Activated naive CD8-positive, alpha-beta T cell (primary cell): Measurements from ENCODE around the gene PTCH1.

Experiments
- H3K27ac Mint-ChIP-seq: one replicate; pipeline ENCODE4 v1.8.0; 2021; ENCODE audit warnings: mixed read lengths
- H3K27me3 Mint-ChIP-seq: one replicate; pipeline ENCODE4 v1.8.0; 2021; ENCODE audit warnings: mixed read lengths
- H3K36me3 Mint-ChIP-seq: one replicate; pipeline ENCODE4 v1.8.0; 2021; ENCODE audit warnings: mixed read lengths
- H3K4me1 Mint-ChIP-seq: one replicate; pipeline ENCODE4 v1.8.0; 2021; ENCODE audit warnings: low read depth, mixed read lengths
- H3K4me3 Mint-ChIP-seq: one replicate; pipeline ENCODE4 v1.8.0; 2021; ENCODE audit warnings: mild to moderate bottlenecking, mixed read lengths
- H3K9me3 Mint-ChIP-seq: one replicate; pipeline ENCODE4 v1.8.0; 2021; ENCODE audit warnings: low read depth, mixed read lengths

PTCH1 gene

GRCh38 chr9:95495529-95495928, 21.2 kb downstream of the PTCH1 start:
- Mint-ChIP-seq H3K36me3 (no peaks in the 10 kb centered on the region), H3K27ac (no peak overlapping the region), H3K4me3 (peak overlapping the region; percentile 88)

GRCh38 chr9:95494416-95495371, 22.1 kb downstream of the PTCH1 start:
- Mint-ChIP-seq H3K36me3 (no peaks in the 10 kb centered on the region), H3K27ac (peak overlapping the region; percentile 91), H3K9me3 (no peaks in the 10 kb centered on the region), H3K27me3 (no peaks in the 10 kb centered on the region), H3K4me1 (peaks cover 83% of the 10 kb centered on the region), H3K4me3 (peak overlapping the region; percentile 88)

More at GRCh38 chr9:95495529-95495928, 21.2 kb downstream of the PTCH1 start:
- Mint-ChIP-seq H3K4me1 (peaks cover 88% of the 10 kb centered on the region), H3K9me3 (no peaks in the 10 kb centered on the region), H3K27me3 (no peaks in the 10 kb centered on the region)

GRCh38 chr9:95494022-95494415, 22.8 kb downstream of the PTCH1 start:
- Mint-ChIP-seq H3K4me3 (peak overlapping the region; percentile 88), H3K27me3 (no peaks in the 10 kb centered on the region), H3K9me3 (no peaks in the 10 kb centered on the region), H3K4me1 (peaks cover 80% of the 10 kb centered on the region), H3K27ac (peak overlapping the region; percentile 91), H3K36me3 (no peaks in the 10 kb centered on the region)

GRCh38 chr9:95493402-95493801, 23.4 kb downstream of the PTCH1 start:
- Mint-ChIP-seq H3K4me1 (peaks cover 77% of the 10 kb centered on the region), H3K27me3 (no peaks in the 10 kb centered on the region), H3K9me3 (no peaks in the 10 kb centered on the region), H3K36me3 (no peaks in the 10 kb centered on the region), H3K27ac (no peak overlapping the region), H3K4me3 (peak overlapping the region; percentile 88)

GRCh38 chr9:95491543-95492320, 25.0 kb downstream of the PTCH1 start:
- Mint-ChIP-seq H3K4me1 (peaks cover 68% of the 10 kb centered on the region), H3K36me3 (no peaks in the 10 kb centered on the region), H3K27me3 (no peaks in the 10 kb centered on the region), H3K4me3 (no peak overlapping the region), H3K9me3 (no peaks in the 10 kb centered on the region), H3K27ac (peak overlapping the region; percentile 16)

- H3K27ac Mint-ChIP-seq = no peak overlapping the region
- peaks cover 54% of the 10 kb centered on the region for H3K4me1 Mint-ChIP-seq
- no peaks in the 10 kb centered on the region for H3K27me3 Mint-ChIP-seq
- H3K36me3 Mint-ChIP-seq = no peaks in the 10 kb centered on the region
- no peak overlapping the region for H3K4me3 Mint-ChIP-seq
- H3K9me3 Mint-ChIP-seq = no peaks in the 10 kb centered on the region
These were observed 27.8 kb downstream of the PTCH1 start for GRCh38 chr9:95488954-95489353.

- Mint-ChIP-seq H3K27ac (no peak overlapping the region), H3K36me3 (peaks cover under 1% of the 10 kb centered on the region), H3K4me3 (no peak overlapping the region), H3K9me3 (no peaks in the 10 kb centered on the region), H3K27me3 (no peaks in the 10 kb centered on the region), H3K4me1 (peaks cover 38% of the 10 kb centered on the region)
These were observed 30.5 kb downstream of the PTCH1 start for GRCh38 chr9:95486318-95486717.

- Mint-ChIP-seq H3K4me1 (peaks cover 36% of the 10 kb centered on the region), H3K9me3 (no peaks in the 10 kb centered on the region), H3K27me3 (no peaks in the 10 kb centered on the region)
These were observed 32.5 kb downstream of the PTCH1 start for GRCh38 chr9:95484225-95484624.

GRCh38 chr9:95483431-95483830, 33.3 kb downstream of the PTCH1 start:
- peaks cover 13% of the 10 kb centered on the region for H3K36me3 Mint-ChIP-seq
- H3K27me3 Mint-ChIP-seq = no peaks in the 10 kb centered on the region
- no peak overlapping the region for H3K4me3 Mint-ChIP-seq
- no peaks in the 10 kb centered on the region for H3K9me3 Mint-ChIP-seq
- peaks cover 33% of the 10 kb centered on the region for H3K4me1 Mint-ChIP-seq
- no peak overlapping the region for H3K27ac Mint-ChIP-seq

More at GRCh38 chr9:95484225-95484624, 32.5 kb downstream of the PTCH1 start:
- no peak overlapping the region for H3K4me3 Mint-ChIP-seq
- peaks cover 13% of the 10 kb centered on the region for H3K36me3 Mint-ChIP-seq
- no peak overlapping the region for H3K27ac Mint-ChIP-seq

- H3K27me3 Mint-ChIP-seq = no peaks in the 10 kb centered on the region
- no peak overlapping the region for H3K27ac Mint-ChIP-seq
- peaks cover 15% of the 10 kb centered on the region for H3K36me3 Mint-ChIP-seq
- H3K4me1 Mint-ChIP-seq = peaks cover 32% of the 10 kb centered on the region
- no peak overlapping the region for H3K4me3 Mint-ChIP-seq
- H3K9me3 Mint-ChIP-seq = no peaks in the 10 kb centered on the region
These were observed 34.1 kb downstream of the PTCH1 start for GRCh38 chr9:95482621-95483020.

- peaks cover 20% of the 10 kb centered on the region for H3K4me1 Mint-ChIP-seq
- peaks cover 19% of the 10 kb centered on the region for H3K36me3 Mint-ChIP-seq
- H3K27ac Mint-ChIP-seq = no peak overlapping the region
- no peaks in the 10 kb centered on the region for H3K9me3 Mint-ChIP-seq
- no peak overlapping the region for H3K4me3 Mint-ChIP-seq
- no peaks in the 10 kb centered on the region for H3K27me3 Mint-ChIP-seq
These were observed 35.8 kb downstream of the PTCH1 start for GRCh38 chr9:95481000-95481399.

GRCh38 chr9:95480346-95480745, 36.4 kb downstream of the PTCH1 start:
- peaks cover 16% of the 10 kb centered on the region for H3K4me1 Mint-ChIP-seq
- H3K4me3 Mint-ChIP-seq = no peak overlapping the region
- H3K9me3 Mint-ChIP-seq = no peaks in the 10 kb centered on the region
- H3K27ac Mint-ChIP-seq = no peak overlapping the region
- H3K36me3 Mint-ChIP-seq = peaks cover 20% of the 10 kb centered on the region
- H3K27me3 Mint-ChIP-seq = no peaks in the 10 kb centered on the region

GRCh38 chr9:95479330-95479729, 37.4 kb downstream of the PTCH1 start:
- Mint-ChIP-seq H3K27me3 (no peaks in the 10 kb centered on the region), H3K27ac (no peak overlapping the region), H3K36me3 (peaks cover 28% of the 10 kb centered on the region), H3K9me3 (no peaks in the 10 kb centered on the region), H3K4me3 (no peak overlapping the region), H3K4me1 (peaks cover 15% of the 10 kb centered on the region)

GRCh38 chr9:95478335-95478734, 38.4 kb downstream of the PTCH1 start:
- no peak overlapping the region for H3K27ac Mint-ChIP-seq
- no peak overlapping the region for H3K4me3 Mint-ChIP-seq
- H3K27me3 Mint-ChIP-seq = no peaks in the 10 kb centered on the region
- no peaks in the 10 kb centered on the region for H3K9me3 Mint-ChIP-seq
- H3K4me1 Mint-ChIP-seq = peaks cover 15% of the 10 kb centered on the region
- peaks cover 28% of the 10 kb centered on the region for H3K36me3 Mint-ChIP-seq

- no peak overlapping the region for H3K27ac Mint-ChIP-seq
These were observed 38.9 kb downstream of the PTCH1 start for GRCh38 chr9:95477885-95478284.

More at GRCh38 chr9:95477885-95478284, 38.9 kb downstream of the PTCH1 start:
- H3K36me3 Mint-ChIP-seq = peaks cover 28% of the 10 kb centered on the region
- no peaks in the 10 kb centered on the region for H3K27me3 Mint-ChIP-seq
- H3K9me3 Mint-ChIP-seq = no peaks in the 10 kb centered on the region
- no peak overlapping the region for H3K4me3 Mint-ChIP-seq
- peaks cover 15% of the 10 kb centered on the region for H3K4me1 Mint-ChIP-seq
